Measurements from ENCODE around the gene CARD16. TPM values are rescaled to one million over a fixed set of nuclear protein-coding genes. Genes with fewer than 3 reads are reported as not detected.

CARD16 gene
- total and polyA plus RNA-seq, 9 of the 15 experiments (the other 6 are each of a cell fraction or from before 2014, with no cell fraction given): 0.31 TPM; not detected in 8

GRCh38 chr11:105000797-105001196 is 44.3 kb downstream of the CARD16 start:
- FAIRE-seq: no peak

More at GRCh38 chr11:105000797-105001196, 44.3 kb downstream of the CARD16 start:
- no peak overlapping the region for H2AFZ ChIP-seq (ENCODE audit: low read depth, low read length)
- intact Hi-C loops (cut with micrococcal nuclease) (no loop called here), in situ Hi-C loops (cut with MboI) (no loop called here)
- H3K4me1 ChIP-seq (replicated peaks in 1 of 2; ENCODE audit: control insufficient read depth in 2 of 2, insufficient read depth in 2 of 2, low read length in 2 of 2): no peaks in the 10 kb centered on the region
- no peaks in the 10 kb centered on the region for H4K20me1 ChIP-seq (replicated peaks; ENCODE audit: control insufficient read depth, insufficient read depth, low read length)
- H3K27me3 ChIP-seq (ENCODE audit: control insufficient read depth in 2 of 2, insufficient read depth in 2 of 2, low read length in 2 of 2): no peaks in the 10 kb centered on the region
- DNase-seq (ENCODE audit: extremely low read depth in 1 of 4, low spot score in 3 of 4): peak; percentile 6 to 26 (median 22)
- BruUV-seq (replicated peaks): no TSS peak
- no peaks in the 10 kb centered on the region for H3K9me1 ChIP-seq (ENCODE audit: control insufficient read depth, insufficient read depth, low read length)
- H3K9ac ChIP-seq (ENCODE audit: insufficient read depth in 1 of 2, low read depth in 2 of 2, low read length in 2 of 2): no peak overlapping the region
- no peak overlapping the region for H3K4me3 ChIP-seq
- 3% methylated on average over 7 of the region's 7 CpGs for WGBS (ENCODE audit: insufficient coverage, low coverage, missing lambda C conversion rate)
- ATAC-seq: peak; percentile 60
- no peak overlapping the region for H3K4me2 ChIP-seq (ENCODE audit: insufficient read depth, low read length)
- CTCF ChIA-PET (ENCODE audit: low intra/inter-chr PET ratio): no interaction called here
- H3K36me3 ChIP-seq (ENCODE audit: control insufficient read depth, insufficient read depth, low read length): no peaks in the 10 kb centered on the region
- TF ChIP-seq STAG1 (CRISPR knock-in tag; IDR thresholded peaks at IDR 0.05; ENCODE audit: borderline replicate concordance) (no peak), NELFE (IDR thresholded peaks at IDR 0.05; ENCODE audit: insufficient read depth, insufficient read length) (no peak), RAD21 (CRISPR knock-in tag; conservative IDR thresholded peaks at IDR 0.05 in 1 of 2, IDR thresholded peaks at IDR 0.05 in 1 of 2) (peak; percentile 21 to 48; a peak in 3 of 4 replicates), MECOM (CRISPR knock-in tag; IDR thresholded peaks at IDR 0.05) (no peak), CTCF (IDR thresholded peaks at IDR 0.05 in 2 of 3, conservative IDR thresholded peaks at IDR 0.05 in 1 of 3; ENCODE audit: insufficient read depth in 2 of 3, low read depth in 1 of 3, low read length in 3 of 3) (peak; percentile 15 to 52 (median 29); a peak in 4 of 6 replicates), ETV5 (CRISPR knock-in tag; IDR thresholded peaks at IDR 0.05; ENCODE audit: low read depth) (0 out of 2 replicates have a peak, but pooled peaks have one; percentile 26), ZNF318 (IDR thresholded peaks at IDR 0.05; ENCODE audit: borderline replicate concordance in 1 of 2, low read depth in 1 of 2) (no peak)
- TF ChIP-seq, protein P1, sequence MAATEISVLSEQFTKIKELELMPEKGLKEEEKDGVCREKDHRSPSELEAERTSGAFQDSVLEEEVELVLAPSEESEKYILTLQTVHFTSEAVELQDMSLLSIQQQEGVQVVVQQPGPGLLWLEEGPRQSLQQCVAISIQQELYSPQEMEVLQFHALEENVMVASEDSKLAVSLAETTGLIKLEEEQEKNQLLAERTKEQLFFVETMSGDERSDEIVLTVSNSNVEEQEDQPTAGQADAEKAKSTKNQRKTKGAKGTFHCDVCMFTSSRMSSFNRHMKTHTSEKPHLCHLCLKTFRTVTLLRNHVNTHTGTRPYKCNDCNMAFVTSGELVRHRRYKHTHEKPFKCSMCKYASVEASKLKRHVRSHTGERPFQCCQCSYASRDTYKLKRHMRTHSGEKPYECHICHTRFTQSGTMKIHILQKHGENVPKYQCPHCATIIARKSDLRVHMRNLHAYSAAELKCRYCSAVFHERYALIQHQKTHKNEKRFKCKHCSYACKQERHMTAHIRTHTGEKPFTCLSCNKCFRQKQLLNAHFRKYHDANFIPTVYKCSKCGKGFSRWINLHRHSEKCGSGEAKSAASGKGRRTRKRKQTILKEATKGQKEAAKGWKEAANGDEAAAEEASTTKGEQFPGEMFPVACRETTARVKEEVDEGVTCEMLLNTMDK (IDR thresholded peaks at IDR 0.05; ENCODE audit: borderline replicate concordance, insufficient read depth, low read depth, low read length, poor library complexity, severe bottlenecking): peak; percentile 72
- 0 out of 2 replicates have a peak, but pooled peaks cover 1% of the 10 kb centered on the region for H3K9me3 ChIP-seq (replicated peaks; ENCODE audit: control insufficient read depth, insufficient read depth, low read depth, low read length)
- H3K79me2 ChIP-seq (ENCODE audit: control insufficient read depth, insufficient read depth, low read length): no peaks in the 10 kb centered on the region
- POLR2A ChIA-PET: interaction anchor here (0.7 kb wide), 1 partner anchor 184 kb away, joined by 3 read pairs; no protein-coding TSS in a partner anchor
- no peak overlapping the region for H3K27ac ChIP-seq (ENCODE audit: extremely low read depth, low read depth, low read length)
